ENCODE results near the gene ARL6IP4.

ARL6IP4 gene

GRCh38 chr12:123030686-123031085 is 50.2 kb downstream of the ARL6IP4 start:
- Histone ChIP-seq H3K9me3 (no peaks in the 10 kb centered on the region), H3K4me3 (ENCODE audit: low read depth, low read length) (no peak overlapping the region), H3K4me1 (0 out of 2 replicates have a peak, but pooled peaks cover 3% of the 10 kb centered on the region), H3K36me3 (no peaks in the 10 kb centered on the region), H3K27me3 (no peaks in the 10 kb centered on the region)
- DNase-seq = no peak
- TF ChIP-seq, protein P1, sequence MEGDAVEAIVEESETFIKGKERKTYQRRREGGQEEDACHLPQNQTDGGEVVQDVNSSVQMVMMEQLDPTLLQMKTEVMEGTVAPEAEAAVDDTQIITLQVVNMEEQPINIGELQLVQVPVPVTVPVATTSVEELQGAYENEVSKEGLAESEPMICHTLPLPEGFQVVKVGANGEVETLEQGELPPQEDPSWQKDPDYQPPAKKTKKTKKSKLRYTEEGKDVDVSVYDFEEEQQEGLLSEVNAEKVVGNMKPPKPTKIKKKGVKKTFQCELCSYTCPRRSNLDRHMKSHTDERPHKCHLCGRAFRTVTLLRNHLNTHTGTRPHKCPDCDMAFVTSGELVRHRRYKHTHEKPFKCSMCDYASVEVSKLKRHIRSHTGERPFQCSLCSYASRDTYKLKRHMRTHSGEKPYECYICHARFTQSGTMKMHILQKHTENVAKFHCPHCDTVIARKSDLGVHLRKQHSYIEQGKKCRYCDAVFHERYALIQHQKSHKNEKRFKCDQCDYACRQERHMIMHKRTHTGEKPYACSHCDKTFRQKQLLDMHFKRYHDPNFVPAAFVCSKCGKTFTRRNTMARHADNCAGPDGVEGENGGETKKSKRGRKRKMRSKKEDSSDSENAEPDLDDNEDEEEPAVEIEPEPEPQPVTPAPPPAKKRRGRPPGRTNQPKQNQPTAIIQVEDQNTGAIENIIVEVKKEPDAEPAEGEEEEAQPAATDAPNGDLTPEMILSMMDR (IDR thresholded peaks at IDR 0.05; ENCODE audit: low read depth, low read length) = no peak

GRCh38 chr12:123031171-123031845 is 50.8 kb downstream of the ARL6IP4 start:
- no peaks in the 10 kb centered on the region for H3K27me3 ChIP-seq
- no peak for DNase-seq
- H3K4me3 ChIP-seq (ENCODE audit: low read depth, low read length) = no peak overlapping the region
- TF ChIP-seq, protein P1 (IDR thresholded peaks at IDR 0.05; ENCODE audit: low read depth, low read length) = no peak
- no peaks in the 10 kb centered on the region for H3K9me3 ChIP-seq
- 0 out of 2 replicates have a peak, but pooled peaks cover 3% of the 10 kb centered on the region for H3K4me1 ChIP-seq
- H3K36me3 ChIP-seq = no peaks in the 10 kb centered on the region

Measured in BE2C (cell line).